GM21360 (cell line): ENCODE results near the gene SYT1.

Experiments used
- ATAC-seq: cut with Tn5 transposase; IDR thresholded peaks from one replicate; pipeline ENCODE4 v1.9.1; 2021; ENCODE audit warnings: mild to moderate bottlenecking, moderate library complexity; ENCODE audit not compliant: unreplicated experiment

The SYT1 gene

GRCh38 chr12:79055926-79056674 lies 191.5 kb downstream of the SYT1 start:
- ATAC-seq: peak; percentile 53

DNA sequence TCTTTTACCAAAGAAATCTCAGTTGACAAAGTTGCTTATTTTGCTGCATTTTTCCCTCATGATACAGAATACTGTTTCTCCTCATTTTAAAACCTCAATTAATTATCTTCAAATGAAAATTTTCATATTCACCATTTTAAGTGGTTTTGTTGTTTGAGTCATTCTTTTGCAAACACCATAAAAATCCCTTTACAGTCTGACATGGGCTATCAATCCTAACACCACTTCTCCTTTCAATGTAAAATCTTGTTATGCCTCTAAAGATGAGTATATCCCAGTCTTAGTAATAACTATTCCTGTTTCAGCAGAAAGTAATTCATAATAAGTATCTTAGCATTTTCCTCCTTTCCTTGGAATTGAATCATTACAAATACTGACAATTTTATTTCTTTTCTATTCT lies 192.2 kb downstream of the SYT1 start:
- no peak for ATAC-seq

DNA sequence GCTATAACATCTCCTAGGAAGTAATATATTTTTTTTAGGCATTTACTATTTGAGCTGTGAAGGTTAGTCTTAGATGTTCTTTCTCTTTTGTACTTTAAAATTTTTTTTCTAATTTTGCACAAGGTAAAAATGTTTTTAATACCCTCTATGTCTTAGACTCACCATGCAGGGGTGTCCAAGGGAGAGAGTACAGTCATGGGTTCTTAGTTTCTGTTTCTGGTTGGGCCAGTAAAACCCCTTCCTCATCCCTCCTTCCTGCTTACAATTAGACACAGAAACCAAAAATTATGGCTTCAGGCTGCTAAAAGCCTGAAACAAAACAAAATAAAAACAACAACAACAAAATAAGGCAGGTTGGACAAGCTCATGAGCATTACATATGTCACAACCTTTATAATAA lies 193.0 kb downstream of the SYT1 start:
- ATAC-seq: no peak

GRCh38 chr12:79058342-79058741 lies 193.8 kb downstream of the SYT1 start:
- ATAC-seq: no peak

DNA sequence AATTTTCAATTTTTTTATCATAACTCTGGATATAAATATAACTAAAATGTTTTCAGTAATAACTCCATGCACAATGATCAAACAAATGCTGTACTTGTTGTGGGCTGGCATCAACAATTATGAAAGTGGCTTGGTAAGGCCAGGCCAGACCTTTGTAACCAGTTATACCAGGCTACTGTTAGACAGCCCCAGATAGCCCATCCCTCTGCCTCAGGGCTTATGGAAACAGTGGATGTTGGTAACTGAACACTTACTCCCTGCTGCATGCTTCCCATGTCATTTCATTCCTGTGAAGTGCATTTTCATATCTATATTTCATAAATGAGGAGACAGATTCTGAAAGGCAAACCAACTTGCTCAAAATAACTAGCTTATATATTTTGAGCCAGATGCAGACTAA lies 195.0 kb downstream of the SYT1 start:
- ATAC-seq: no peak

DNA sequence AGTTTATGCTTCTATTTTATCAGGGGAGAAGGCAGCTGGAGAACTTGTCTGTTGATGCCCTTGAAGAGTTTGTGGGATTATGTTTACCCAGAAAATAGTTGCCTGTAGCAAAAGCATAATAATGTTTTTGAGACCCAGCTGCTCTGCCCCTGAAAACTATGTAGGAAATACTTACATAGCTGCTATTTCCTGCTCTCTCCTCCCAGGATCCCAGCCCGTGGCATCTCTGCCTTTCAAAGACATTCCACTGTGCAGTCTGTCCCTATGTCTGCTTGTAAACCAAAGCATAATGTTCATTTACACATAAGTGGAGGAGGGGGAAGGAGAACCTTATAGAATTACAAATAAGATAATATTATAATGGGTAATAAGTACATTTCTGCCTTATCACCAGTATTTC lies 198.7 kb downstream of the SYT1 start:
- no peak for ATAC-seq

GRCh38 chr12:79067977-79068376 lies 203.4 kb downstream of the SYT1 start:
- ATAC-seq: no peak

DNA sequence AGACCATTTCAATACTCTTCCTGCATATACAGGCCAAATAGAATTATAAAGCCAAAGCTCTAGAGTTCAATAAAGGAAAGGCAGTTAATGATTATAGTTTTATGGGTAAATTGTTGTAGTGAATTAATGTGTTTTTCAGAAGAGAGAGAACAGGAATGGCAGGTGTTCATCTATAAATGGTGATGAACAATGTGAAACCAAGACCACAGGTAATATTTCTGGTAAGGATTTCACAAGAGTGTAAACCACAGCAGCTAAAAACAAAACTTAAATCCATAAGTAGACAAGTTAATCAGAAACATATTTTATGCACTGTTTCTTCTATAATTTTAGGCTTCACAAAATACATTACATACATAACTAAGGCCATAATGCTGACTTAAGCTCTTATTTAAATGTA lies 204.4 kb downstream of the SYT1 start:
- ATAC-seq: peak; percentile 86

- no peak for ATAC-seq
These were observed 206.9 kb downstream of the SYT1 start for GRCh38 chr12:79071498-79071897.

GRCh38 chr12:79073506-79073905 lies 208.9 kb downstream of the SYT1 start:
- no peak for ATAC-seq

DNA sequence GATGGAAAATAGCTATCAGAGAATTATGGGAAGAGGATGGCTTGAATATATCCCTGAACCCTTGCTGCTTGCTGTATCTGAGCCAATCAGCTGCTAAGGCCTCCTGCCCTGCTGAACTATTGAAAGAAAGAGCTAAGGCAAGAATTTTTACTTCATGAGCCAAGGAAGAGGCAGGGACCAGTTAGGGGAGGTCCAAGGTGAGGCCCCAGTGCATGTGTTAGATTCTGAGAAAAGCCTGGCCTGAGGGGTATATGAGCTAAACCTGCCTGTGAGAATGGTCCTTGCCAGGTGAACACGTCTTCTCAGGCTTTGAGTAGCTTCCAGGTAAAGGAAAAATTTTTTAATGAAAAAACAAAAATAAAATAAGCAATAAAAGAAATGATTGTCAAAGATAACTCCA lies 218.0 kb downstream of the SYT1 start:
- no peak for ATAC-seq

DNA sequence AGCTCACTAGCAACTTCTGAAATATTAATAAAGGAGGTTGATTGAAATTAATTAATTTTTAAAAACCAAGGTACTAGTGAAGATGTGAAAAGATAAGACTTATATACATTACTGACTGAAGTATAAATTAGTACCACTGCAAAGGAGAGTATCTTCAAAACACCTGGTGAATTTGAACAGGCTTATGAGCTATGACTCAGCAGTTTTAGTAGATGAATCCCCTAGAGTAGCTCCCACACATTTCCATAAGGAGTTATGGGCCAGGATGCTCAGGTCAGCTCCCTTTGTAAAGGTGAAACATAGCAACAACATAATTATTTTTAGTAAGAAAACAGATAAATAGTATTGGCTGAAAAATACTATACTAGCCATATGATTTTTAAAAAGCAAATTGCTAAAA lies 218.6 kb downstream of the SYT1 start:
- ATAC-seq: no peak

GRCh38 chr12:79085106-79085682 lies 220.6 kb downstream of the SYT1 start:
- ATAC-seq: no peak

DNA sequence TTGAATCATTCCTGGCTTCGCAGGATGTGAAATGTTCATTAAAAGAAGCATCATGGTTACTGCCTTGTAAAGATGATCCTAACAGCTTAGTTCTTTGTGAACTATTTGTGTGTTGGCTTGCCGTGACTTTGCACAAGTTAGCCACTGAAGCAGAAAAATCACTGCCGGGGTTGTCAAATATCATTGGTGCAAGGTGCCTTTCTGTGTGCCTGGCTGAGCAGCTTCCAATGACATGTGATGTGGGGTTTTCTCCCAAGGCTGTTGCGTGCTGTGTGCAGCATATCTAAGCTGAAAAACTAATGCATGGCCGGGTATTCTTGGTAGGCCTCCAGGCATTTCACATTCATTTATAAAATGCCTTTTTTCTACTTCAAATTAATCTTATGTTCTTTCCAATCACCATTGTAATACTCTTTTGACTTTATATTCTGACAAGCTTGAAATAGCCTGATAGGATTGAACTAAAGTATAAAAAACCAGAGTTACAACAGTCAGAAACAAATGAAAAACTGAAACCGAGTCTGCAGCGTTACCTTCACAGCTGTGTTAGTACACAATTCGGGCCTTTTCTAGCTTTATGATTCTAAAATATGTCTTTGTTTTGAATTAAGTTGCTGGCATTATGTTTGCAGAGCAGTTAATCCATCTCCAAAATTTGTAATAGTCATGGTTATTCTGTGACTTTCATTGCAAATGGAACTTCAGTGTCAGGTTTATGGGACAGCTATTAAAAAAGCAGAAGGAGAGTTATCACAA lies 222.1 kb downstream of the SYT1 start:
- ATAC-seq: no peak

- ATAC-seq: no peak
These were observed 234.0 kb downstream of the SYT1 start for GRCh38 chr12:79098530-79098929.

GRCh38 chr12:79108962-79109361 lies 244.4 kb downstream of the SYT1 start:
- no peak for ATAC-seq

DNA sequence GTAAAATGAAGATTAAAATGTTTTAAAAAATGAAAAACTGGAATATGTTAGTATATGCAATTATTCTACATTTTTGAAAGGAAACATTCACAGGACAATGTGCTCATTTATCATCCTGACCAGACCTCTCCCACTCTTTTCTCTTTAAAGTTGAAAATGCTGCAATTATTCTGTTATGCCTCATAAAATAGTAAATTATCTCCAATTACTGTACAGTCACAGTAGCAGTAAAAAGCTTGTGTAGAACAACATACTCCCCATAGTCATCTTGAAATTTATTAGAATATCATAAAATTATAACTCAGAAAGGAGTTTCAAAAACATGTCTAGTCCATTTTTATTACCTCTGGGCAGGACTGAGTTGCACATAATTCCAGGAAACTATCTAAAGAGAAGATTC lies 250.3 kb downstream of the SYT1 start:
- no peak for ATAC-seq

GRCh38 chr12:79115743-79116142 lies 251.2 kb downstream of the SYT1 start:
- ATAC-seq: no peak

- no peak for ATAC-seq
These were observed 255.2 kb downstream of the SYT1 start for GRCh38 chr12:79119796-79120195.

DNA sequence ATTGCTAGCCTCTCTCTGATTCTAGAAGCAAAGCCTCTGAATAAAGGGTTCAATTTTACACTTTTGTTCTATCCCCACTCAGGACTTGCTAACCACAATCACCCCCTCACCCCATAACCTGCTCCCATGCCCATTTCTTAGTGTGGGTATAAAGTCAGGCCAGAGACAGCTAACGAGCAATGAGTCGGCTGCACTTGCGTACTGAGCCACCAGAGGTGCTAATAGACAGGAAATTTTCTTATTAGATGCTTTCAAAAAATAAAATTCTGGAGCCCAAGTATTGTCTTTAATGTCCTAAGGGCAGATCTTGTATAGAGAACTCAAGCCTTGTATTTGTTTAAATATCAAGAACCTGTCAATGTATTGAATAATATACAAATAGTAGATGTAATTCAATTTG lies 256.9 kb downstream of the SYT1 start:
- ATAC-seq: peak; percentile 71

DNA sequence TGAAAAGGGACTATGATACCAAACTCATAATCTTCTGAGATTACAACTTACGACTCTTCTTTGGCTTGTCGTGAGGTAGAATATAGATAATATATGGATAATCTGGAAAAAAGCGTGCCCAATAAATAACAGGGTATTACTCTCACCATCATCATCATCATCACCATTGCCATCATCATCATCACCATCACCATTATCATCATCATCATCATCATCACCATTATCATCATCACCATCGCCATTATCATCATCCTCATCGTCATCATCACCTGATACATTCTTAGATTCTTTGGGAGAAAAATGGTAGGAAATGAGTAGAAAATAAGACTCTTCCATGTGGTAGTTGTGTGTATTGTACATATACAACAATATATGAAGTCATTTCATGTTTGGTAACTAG lies 259.8 kb downstream of the SYT1 start:
- ATAC-seq: no peak

GRCh38 chr12:79125358-79125757 lies 260.8 kb downstream of the SYT1 start:
- ATAC-seq: no peak
